Peyer's patch (tissue), 4 donors: ENCODE measurements around the gene FAM219A.

Experiments used
- POLR2A ChIP-seq, 2 donors: fragments of 450-650 bp; IDR thresholded peaks; one replicate each; pipeline ENCODE4 v1.5.1; 2017; ENCODE audit warnings: antibody characterized with exemption in 2 of 2, mild to moderate bottlenecking in 2 of 2, moderate library complexity in 2 of 2
- TF ChIP-seq, protein P1 (sequence below), 6 experiments: fragments of 450-650 bp in 4 of 6; fragments of 200-600 bp in 2 of 6; sonication (generic) in 1 of 6; IDR thresholded peaks; one replicate each; pipeline ENCODE4 v1.5.1; 2017 to 2019; ENCODE audit warnings: antibody characterized with exemption in 6 of 6, mild to moderate bottlenecking in 3 of 6, moderate library complexity in 1 of 6

GRCh38 chr9:34451545-34451944 is 6.8 kb downstream of the FAM219A start:
- TF ChIP-seq, protein P1, sequence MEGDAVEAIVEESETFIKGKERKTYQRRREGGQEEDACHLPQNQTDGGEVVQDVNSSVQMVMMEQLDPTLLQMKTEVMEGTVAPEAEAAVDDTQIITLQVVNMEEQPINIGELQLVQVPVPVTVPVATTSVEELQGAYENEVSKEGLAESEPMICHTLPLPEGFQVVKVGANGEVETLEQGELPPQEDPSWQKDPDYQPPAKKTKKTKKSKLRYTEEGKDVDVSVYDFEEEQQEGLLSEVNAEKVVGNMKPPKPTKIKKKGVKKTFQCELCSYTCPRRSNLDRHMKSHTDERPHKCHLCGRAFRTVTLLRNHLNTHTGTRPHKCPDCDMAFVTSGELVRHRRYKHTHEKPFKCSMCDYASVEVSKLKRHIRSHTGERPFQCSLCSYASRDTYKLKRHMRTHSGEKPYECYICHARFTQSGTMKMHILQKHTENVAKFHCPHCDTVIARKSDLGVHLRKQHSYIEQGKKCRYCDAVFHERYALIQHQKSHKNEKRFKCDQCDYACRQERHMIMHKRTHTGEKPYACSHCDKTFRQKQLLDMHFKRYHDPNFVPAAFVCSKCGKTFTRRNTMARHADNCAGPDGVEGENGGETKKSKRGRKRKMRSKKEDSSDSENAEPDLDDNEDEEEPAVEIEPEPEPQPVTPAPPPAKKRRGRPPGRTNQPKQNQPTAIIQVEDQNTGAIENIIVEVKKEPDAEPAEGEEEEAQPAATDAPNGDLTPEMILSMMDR (IDR thresholded peaks at IDR 0.05): no peak
- TF ChIP-seq POLR2A (IDR thresholded peaks at IDR 0.05): no peak
